Tibial nerve (tissue), 4 donors: ENCODE results near the gene HMCN1.

Experiments
- EP300 ChIP-seq, 2 donors: sonication (generic); formaldehyde crosslinking; IDR thresholded peaks; one replicate each; pipeline ENCODE4 v1.6.1; 2017; ENCODE audit warnings: antibody characterized with exemption in 2 of 2, mild to moderate bottlenecking in 1 of 2
- POLR2A ChIP-seq, 2 donors: fragments of 450-650 bp; IDR thresholded peaks; one replicate each; pipeline ENCODE4 v1.6.1; 2017; ENCODE audit warnings: antibody characterized with exemption in 2 of 2, mild to moderate bottlenecking in 2 of 2, moderate library complexity in 2 of 2
- TF ChIP-seq, protein P1 (sequence below), 5 experiments: fragments of 200-600 bp in 3 of 5; fragments of 450-650 bp in 2 of 5; sonication (generic) in 3 of 5; IDR thresholded peaks; one replicate each; pipeline ENCODE4 v1.5.1; 2016 to 2019; ENCODE audit warnings: antibody characterized with exemption in 5 of 5, mild to moderate bottlenecking in 3 of 5, moderate library complexity in 2 of 5

GRCh38 chr1:186102107-186102506 is 367.9 kb downstream of the HMCN1 start:
- TF ChIP-seq POLR2A (IDR thresholded peaks at IDR 0.05) (no peak), EP300 (IDR thresholded peaks at IDR 0.05) (no peak)
- TF ChIP-seq, protein P1, sequence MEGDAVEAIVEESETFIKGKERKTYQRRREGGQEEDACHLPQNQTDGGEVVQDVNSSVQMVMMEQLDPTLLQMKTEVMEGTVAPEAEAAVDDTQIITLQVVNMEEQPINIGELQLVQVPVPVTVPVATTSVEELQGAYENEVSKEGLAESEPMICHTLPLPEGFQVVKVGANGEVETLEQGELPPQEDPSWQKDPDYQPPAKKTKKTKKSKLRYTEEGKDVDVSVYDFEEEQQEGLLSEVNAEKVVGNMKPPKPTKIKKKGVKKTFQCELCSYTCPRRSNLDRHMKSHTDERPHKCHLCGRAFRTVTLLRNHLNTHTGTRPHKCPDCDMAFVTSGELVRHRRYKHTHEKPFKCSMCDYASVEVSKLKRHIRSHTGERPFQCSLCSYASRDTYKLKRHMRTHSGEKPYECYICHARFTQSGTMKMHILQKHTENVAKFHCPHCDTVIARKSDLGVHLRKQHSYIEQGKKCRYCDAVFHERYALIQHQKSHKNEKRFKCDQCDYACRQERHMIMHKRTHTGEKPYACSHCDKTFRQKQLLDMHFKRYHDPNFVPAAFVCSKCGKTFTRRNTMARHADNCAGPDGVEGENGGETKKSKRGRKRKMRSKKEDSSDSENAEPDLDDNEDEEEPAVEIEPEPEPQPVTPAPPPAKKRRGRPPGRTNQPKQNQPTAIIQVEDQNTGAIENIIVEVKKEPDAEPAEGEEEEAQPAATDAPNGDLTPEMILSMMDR (IDR thresholded peaks at IDR 0.05), result no peak
